GM15510 (cell line): ENCODE measurements around the gene C1QL1.

Experiments used
- POLR2A ChIP-seq: IDR thresholded peaks from 3 replicates; pipeline ENCODE4 v1.6.1; 2011; ENCODE audit warnings: borderline replicate concordance; ENCODE audit not compliant: insufficient read length; ENCODE audit errors: extremely low read depth

The C1QL1 gene

GRCh38 chr17:44968225-44969143, at the start of gene C1QL1:
C1QL1 (minus strand) TSS chr17:44968303; CDS start chr17:44968048, 255 bp downstream.
- no peak for TF ChIP-seq POLR2A

GRCh38 chr17:45016823-45017222, 48.7 kb upstream of the C1QL1 start:
- TF ChIP-seq POLR2A, result no peak

- TF ChIP-seq POLR2A, result no peak
Observed at GRCh38 chr17:45016237-45016636, 48.1 kb upstream of the C1QL1 start.

GRCh38 chr17:45013021-45013997, 45.2 kb upstream of the C1QL1 start:
- no peak for TF ChIP-seq POLR2A

GRCh38 chr17:45011767-45012166, 43.7 kb upstream of the C1QL1 start:
- TF ChIP-seq POLR2A, result no peak

- no peak for TF ChIP-seq POLR2A
Observed at GRCh38 chr17:45009676-45010467, 41.8 kb upstream of the C1QL1 start.

- no peak for TF ChIP-seq POLR2A
Observed at GRCh38 chr17:45008216-45008615, 40.1 kb upstream of the C1QL1 start.

GRCh38 chr17:45006927-45007461, 38.9 kb upstream of the C1QL1 start:
- no peak for TF ChIP-seq POLR2A

- TF ChIP-seq POLR2A, result no peak
Observed at GRCh38 chr17:45005700-45006099, 37.6 kb upstream of the C1QL1 start.

- TF ChIP-seq POLR2A, result no peak
Observed at GRCh38 chr17:45004388-45004787, 36.3 kb upstream of the C1QL1 start.

GRCh38 chr17:45003877-45004276, 35.8 kb upstream of the C1QL1 start:
- TF ChIP-seq POLR2A, result no peak

GRCh38 chr17:45001310-45001709, 33.2 kb upstream of the C1QL1 start:
- no peak for TF ChIP-seq POLR2A

GRCh38 chr17:44999433-44999832, 31.3 kb upstream of the C1QL1 start:
- no peak for TF ChIP-seq POLR2A

GRCh38 chr17:44998646-44999045, 30.5 kb upstream of the C1QL1 start:
- TF ChIP-seq POLR2A, result no peak
